Caki2 (cell line): Measurements from ENCODE around the gene TMEM151B. TPM values are rescaled to one million over a fixed set of nuclear protein-coding genes. Genes with fewer than 3 reads are reported as not detected.
A peak's percentile ranks its signal among the peaks of the same experiment; 100 is the strongest.

Experiments
- DNase-seq: peaks from one replicate; pipeline ENCODE4 v3.0.0-alpha.2; 2015; ENCODE audit warnings: low read depth
- in situ Hi-C: cut with HindIII; loops from 2 replicates; pipeline ENCODE4 v1.10.0; 2016; ENCODE audit warnings: low sequenced_read_pairs, low pct_unique_long_range_greater_than_20kb, mixed read lengths
- total RNA-seq: library from RNA; depleted of rRNA; stranded (reverse); fragments of >200 nt; shearing (Covaris generic); gene quantifications from 2 replicates; pipeline ENCODE4 v1.2.3, GENCODE V29; 2014; ENCODE audit warnings: low replicate concordance

The TMEM151B gene
- total RNA-seq, 1 experiment from 2014 or later: not detected

DNA sequence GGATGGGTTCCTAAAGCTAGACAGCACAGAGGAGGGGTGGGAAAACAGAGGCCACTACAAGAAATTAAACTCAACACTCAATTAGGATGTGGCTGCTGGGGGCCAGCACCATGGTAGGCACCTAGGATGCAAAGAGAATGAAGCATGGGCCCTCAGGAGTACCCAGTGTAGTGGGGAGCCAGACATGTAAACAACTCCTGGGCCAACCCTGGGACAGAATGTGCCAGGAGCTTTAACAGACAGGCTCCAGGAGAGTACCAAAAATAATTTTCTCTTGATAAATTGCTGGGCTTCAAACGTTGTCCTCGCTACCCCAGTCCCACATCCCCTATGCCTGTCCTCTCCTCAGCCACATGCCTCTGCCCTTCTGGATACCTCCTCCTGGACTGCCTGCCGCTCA, 1.7 kb downstream of the TMEM151B start:
- in situ Hi-C loops: no loop called here
- no peak for DNase-seq

DNA sequence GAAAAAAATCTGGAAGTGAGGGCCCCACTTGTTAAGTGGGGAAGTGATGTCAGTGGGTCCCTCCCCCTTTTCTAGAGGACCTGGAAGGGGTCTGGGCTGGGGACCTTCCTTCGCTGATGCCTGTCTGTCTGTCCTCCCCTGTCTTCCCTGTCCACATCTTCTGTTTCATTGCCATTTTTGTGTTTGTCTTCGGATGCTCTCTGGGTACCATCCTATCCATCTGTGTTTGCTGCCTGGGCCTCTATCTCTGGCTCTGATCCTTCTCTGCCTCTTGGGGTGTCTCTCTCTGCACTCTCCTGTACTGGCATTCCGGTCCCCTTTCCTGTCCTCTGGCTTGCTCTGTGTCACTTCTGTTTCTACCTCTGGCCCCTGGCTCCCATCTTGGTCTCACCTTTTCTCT, 2.3 kb downstream of the TMEM151B start:
- in situ Hi-C loops: no loop called here
- no peak for DNase-seq

DNA sequence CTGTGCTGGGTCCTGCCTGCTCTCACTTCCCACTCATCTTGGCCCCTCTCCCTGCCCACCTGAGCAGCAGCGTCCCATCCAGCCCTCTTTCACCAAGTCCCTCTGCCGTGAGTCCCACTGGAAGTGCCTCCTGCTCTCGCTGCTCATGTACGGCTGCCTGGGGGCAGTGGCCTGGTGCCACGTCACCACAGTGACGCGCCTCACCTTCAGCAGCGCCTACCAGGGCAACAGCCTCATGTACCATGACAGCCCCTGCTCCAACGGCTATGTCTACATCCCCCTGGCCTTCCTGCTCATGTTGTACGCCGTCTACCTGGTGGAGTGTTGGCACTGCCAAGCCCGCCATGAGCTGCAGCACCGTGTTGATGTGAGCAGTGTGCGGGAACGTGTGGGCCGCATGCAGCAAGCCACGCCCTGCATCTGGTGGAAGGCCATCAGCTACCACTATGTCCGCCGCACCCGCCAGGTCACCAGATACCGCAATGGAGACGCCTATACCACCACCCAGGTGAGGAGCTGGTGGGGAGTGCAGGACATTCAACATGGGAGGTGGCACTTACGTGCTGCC, 2.8 kb downstream of the TMEM151B start:
- in situ Hi-C loops: no loop called here
- DNase-seq: no peak

DNA sequence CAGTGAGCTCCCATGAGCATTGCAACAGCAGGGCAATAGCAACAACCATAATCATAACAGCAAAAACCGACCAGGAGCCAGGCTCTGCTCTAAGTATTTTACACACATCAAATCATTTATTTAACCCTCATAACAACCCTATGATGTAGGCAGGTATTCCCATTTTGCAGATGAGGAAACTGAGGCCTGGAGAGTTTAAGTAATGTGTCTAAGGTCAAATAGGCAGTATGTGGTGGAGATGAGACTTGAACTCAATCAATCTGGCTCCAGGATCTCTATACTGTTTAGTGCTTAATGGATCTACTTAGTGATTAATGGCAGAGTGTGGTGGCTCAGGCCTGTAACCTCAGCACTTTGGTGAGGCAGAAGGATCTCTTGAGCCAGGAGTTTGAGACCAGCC, 3.4 kb downstream of the TMEM151B start:
- in situ Hi-C loops: no loop called here
- no peak for DNase-seq

DNA sequence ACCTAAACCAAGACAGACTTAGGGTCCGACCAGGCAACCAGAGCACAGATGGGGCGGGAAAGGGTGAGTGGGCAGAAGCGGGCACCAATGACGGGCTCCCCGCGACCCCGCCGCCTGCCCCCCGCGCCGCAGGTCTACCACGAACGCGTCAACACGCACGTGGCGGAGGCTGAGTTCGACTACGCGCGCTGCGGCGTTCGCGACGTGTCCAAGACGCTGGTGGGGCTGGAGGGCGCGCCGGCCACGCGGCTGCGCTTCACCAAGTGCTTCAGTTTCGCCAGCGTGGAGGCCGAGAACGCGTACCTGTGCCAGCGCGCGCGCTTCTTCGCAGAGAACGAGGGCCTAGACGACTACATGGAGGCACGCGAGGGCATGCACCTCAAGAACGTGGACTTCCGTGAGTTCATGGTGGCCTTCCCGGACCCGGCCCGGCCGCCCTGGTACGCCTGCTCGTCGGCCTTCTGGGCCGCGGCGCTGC, 5.1 kb downstream of the TMEM151B start:
- DNase-seq: no peak
- in situ Hi-C loops: no loop called here

DNA sequence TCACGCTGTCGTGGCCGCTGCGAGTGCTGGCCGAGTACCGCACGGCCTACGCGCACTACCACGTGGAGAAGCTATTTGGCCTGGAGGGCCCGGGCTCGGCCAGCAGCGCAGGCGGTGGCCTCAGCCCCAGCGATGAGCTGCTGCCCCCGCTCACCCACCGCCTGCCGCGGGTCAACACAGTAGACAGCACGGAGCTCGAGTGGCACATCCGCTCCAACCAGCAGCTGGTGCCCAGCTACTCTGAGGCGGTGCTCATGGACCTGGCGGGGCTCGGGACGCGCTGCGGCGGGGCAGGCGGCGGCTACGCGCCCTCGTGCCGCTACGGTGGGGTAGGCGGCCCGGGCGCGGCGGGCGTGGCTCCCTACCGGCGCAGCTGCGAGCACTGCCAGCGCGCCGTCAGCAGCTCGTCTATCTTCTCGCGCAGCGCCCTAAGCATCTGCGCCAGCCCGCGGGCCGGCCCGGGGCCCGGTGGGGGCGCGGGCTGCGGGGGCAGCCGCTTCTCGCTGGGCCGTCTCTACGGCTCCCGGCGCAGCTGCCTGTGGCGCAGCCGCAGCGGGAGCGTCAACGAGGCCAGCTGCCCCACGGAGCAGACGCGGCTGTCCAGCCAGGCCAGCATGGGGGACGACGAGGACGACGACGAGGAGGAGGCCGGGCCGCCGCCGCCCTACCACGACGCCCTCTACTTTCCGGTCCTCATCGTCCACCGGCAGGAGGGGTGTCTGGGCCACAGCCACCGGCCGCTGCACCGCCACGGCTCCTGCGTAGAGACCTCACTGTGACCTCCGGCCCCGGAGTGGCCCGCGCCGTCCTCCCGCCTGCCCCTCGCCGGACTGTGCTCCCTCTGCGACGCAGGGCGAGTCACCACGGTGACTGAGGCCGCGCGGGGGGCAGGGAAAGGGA, 5.7 kb downstream of the TMEM151B start:
- no peak for DNase-seq
- in situ Hi-C loops: no loop called here

DNA sequence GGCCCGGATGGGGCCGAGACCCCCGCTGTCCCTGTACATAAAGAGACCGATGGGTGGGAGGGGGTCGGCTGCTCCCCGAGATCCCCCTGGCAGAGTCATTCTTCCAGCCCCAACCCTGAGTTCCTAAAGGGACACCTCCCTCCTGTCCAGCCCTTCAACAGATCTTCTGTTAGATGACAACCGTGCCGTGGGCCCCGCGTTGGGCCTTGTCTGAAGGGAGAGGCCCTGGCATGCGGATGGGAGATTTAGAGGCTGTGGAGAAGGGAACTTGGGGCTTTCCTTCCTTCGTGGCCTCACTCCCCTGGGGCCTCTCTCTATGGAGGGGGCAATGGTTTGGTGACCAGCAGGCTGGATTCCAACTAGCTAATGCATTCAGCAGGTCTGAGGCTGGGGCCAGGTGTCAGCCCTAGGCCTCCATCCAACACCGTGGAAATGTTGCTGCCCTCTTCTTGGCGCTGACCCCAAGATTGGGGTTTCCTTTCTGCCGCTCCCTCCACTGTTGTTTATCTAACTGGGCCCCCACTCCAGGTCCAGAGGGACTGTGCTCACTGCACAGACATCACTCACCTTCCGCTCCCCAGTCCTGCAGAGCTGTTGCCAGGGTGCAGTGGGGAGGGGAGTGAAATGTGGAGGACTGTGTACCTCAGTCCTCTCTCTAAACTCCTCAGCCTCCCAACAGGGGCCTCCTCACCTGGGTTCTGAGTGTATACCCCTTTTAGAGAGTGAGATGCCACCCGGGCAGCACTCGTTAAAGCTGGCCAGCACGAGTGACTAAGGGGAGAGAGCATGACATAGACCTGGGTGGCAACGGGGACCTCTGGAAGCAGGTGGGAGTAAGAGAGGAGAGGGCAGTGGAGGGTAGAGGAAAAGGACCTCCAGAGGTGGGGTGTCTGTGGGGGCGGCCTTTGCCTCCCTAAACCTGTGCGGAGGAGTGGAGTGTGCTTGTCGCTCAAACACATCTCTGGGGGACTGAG, 6.7 kb downstream of the TMEM151B start:
- DNase-seq: no peak
- in situ Hi-C loops: no loop called here

DNA sequence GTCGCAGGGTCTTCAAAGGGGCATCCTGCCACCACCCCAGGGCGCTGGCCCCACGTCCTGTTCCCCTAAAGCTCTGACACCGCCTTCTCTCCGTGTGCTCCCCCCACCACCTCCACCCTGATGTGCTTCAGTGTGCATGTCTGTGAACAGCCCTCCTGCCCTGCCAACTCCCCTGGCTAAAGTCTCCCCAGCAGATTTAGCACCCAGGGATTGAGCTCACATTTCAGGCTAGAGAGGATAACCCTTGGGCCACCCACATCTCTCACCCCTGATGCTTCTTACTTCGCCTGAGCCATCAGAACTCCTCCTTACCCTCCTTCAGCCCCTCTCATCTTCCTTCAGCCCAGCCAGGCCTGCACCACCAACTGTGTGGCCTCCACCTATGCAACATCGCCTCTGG, 7.5 kb downstream of the TMEM151B start:
- DNase-seq: no peak
- in situ Hi-C loops: no loop called here

DNA sequence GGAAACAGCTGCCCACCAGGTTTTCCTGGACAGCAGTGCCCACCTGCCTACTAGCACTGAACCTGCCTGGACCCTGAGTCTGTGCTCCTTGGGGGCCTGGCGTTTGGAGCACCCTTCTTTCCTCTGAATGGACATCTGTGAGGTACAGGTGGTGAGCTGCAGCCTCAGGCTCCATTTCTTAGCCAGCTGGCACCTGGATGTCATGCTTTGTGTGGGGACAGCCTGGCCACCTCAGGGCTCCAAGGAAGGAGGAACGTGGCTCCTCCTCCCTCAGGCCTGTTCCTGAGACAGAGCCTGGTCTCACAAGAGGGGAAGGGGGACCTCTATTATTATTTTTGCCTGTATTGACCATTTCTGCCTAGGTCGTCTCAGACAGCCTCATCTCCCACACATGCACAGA, 8.1 kb downstream of the TMEM151B start:
- in situ Hi-C loops: no loop called here

DNA sequence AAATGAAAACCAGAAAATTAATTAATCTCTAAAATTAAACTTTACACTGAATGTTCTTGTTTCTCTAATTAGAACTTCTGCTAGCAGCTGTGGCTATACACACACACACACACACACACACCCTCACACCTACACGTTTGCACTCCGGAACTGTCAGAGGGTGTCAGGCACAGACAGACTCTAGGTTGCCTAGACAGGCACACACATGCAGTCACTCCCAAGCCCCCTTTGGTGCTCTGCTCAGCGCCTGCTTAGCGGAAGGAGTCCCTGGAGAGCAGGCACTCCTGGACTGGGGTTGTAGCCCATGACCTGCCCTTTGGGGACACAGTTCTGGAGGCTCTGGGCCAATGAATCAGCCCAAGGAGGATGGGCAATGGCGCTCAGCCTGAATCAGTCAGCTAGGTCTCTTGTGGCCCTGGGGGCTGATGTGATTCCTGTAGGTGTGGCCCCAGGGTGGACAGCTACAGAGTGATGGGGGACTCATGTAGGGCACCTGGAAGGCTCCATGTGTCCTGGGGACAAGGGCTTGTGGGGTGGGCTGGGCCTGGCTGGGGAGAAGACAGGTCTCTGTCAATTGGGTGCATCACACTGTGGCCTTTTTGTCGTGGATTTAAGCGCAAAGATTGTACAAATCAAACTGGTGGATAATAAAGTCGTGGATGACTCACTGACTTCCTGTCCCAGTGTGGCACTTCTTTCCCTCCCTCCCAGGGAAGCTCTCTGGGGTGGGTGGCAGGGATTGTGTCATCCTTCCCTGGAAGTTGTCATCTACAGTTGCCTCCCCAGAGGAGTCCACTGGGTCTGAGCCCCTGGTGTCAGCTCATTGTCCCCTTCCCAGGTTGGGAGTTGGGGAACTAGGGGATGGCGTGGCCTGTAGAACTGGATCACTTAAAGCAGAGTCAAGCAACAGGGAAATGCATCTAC, 8.8 kb downstream of the TMEM151B start:
- in situ Hi-C loops: no loop called here

More for the DNA sequence above, 8.1 kb downstream of the TMEM151B start:
- no peak for DNase-seq

DNA sequence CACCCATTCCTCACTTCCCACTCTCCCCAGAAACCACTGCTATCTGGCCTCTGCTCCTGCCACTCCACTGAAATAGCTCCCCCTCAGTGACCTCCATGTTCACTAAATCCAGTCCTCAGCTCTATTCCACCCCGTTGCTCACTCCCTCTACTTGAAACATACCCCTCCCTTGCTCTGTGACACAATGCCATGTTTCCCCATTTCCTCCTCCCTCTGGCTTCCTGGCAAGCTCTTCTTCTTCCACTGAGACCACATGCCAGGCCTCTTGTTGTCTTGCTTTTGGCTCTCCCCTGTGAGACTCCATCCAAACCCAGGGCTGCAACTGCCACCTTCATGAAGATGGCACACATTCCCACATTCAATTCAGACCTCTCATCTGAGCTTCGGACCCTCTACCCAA, 13.9 kb downstream of the TMEM151B start:
- in situ Hi-C loops: no loop called here
- DNase-seq: no peak

More for the DNA sequence above, 8.8 kb downstream of the TMEM151B start:
- DNase-seq: no peak

DNA sequence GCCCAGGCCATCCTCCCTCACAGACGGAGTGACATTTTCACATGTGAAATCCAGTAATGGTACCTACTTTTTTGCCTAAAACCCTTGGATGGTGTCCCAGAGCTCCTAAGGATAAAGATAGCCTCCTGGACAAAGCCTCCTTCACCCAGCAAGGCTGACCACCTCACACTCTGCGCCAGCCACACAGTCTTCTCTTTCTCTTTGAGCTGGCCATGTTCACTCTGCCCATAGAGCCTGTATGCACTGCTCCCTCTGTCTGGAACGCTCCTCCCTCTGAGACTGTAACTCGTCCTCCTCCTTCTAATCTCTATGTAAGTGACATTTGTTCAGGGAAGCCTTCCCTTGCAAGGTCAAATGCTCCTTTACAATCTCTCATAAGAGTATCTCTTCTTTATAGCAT, 14.6 kb downstream of the TMEM151B start:
- no peak for DNase-seq
- in situ Hi-C loops: no loop called here

DNA sequence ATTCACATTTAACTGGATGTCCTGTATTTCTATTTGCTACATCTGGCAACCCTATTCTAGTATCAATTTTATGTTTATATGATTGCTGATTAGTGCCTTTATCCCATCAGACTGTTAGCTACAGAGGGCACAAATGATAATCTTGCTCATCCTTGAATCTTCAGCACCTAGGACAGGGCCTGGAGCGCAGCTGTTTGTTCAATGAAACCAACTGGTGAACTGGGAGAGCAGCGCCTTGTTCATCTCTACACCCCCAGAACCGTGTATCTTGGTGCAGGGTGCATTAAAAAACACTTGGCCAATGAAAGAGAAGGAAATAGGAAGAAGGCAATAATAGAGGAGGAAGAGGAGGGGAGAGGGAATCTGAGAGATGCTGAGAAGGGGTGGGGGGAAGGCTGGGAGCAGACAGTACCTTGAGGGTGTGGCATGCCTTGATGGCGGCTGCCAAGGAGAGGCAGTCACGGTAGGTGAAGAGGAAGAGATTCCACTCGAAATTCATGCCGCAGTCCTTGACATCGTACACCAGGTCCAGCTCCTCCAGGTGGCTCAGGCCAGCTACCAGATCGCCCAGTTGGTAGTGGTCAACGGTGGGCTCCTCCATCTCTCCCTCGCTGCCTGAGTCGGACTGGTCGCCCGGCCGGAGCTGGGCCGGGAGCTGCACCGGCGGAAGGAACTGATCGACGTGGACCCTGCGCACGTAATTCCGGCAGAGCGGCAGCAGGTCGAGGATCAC, 15.5 kb downstream of the TMEM151B start:
- DNase-seq: peak; percentile 29

DNA sequence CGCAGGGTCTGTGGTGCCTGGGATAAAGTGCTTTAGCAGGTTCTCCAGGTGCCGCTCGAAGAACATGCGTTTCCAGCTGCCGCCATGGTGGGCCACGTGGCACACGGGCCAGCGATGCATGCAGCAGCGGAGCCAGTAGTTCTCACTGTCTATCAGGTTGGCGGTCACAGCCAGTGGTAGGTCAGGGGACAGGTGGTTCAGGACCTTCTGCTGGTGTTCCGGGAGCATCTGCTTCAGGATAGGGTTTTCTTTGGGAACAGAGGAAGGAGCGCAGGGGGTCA, 16.0 kb downstream of the TMEM151B start:
- in situ Hi-C loops: no loop called here
- no peak for DNase-seq

More for the DNA sequence above, 15.5 kb downstream of the TMEM151B start:
- in situ Hi-C loops: no loop called here

DNA sequence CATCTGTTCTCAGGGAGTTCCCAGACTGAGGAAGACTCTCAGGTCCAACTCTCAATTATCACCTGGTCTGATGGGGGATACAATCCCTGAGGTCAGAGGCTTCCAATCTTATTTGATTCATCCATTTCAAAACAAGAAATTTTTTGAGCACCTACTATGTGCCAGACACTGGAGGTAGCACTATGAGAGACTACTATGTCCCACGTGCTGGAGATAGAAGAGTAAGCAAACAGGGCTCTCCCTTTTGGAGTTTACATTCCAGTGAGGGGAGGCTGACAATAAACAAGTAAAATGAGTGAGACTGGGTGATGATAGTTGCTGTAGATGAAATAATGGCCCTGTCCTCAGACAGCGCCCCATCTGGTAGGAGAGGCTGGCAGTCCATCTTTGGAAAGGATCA, 16.5 kb downstream of the TMEM151B start:
- in situ Hi-C loops: no loop called here
- no peak for DNase-seq

DNA sequence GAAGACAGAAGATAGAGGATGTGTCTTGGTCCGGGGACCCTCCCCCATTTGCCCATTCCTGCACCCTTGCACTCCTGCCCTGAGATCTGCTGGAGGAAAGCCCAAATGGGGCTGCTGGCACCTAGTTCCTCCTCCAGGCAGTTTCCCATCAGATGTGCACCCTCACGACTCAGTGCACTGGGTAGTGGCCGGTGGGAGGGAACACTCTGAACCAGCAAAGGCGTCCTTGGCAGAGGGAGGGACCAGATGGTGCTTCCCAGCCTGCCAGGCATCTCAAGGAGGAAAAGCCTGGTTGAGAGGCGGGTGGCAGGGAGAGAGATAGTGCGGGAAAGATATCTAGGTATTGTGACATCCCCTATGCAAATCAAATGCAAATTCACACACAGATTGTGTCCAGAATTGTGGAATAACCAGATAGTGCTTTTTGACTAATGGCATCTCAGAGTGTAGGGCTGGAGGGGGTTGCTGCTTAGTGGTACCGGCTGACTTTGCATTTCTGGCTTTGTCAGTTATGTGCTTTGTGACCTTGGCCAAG, 19.5 kb downstream of the TMEM151B start:
- DNase-seq: no peak
- in situ Hi-C loops: no loop called here

DNA sequence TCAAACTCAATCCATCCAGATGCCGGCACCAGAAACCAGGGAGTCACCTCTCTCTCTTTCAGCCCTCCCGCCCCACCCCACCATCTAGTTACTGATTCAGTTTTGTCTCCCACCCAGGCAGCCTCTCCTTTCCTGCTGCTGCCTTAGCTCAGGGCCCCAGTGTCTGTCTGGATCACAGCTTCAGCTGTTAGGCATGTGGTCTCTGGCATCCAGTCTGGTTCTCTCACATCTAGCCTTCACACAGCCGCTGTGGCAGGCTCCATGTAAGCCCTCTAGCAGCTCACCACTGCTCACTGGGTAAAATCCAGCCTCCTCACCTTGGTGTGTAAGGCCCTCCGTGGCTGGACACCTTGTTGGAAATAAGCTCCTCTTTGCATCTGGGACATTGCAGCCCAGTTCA, 21.6 kb downstream of the TMEM151B start:
- no peak for DNase-seq
- in situ Hi-C loops: no loop called here
